Fibroblast of lung (primary cell): Measurements from ENCODE around the gene RRAGD. TPM values are rescaled to one million over a fixed set of nuclear protein-coding genes. Genes with fewer than 3 reads are reported as not detected.

ENCODE experiments used
- DNase-seq, 2 donors: peaks; one replicate each; pipeline versions ENCODE4 v3.0.0 to v3.0.0-alpha.2; 2010; ENCODE audit warnings: low read depth in 2 of 2
- H2AFZ ChIP-seq: 2 replicates; pipeline ENCODE4 v1.5.1; 2012; ENCODE audit warnings: low read length, control low read depth, inconsistent platforms
- H3K27ac ChIP-seq: 2 replicates; pipeline ENCODE4 v1.5.1; 2011; ENCODE audit warnings: low read length, control low read depth; ENCODE audit not compliant: insufficient read depth
- H3K27me3 ChIP-seq: 2 replicates; pipeline ENCODE4 v1.5.1; 2011; ENCODE audit warnings: mild to moderate bottlenecking, low read length; ENCODE audit not compliant: control insufficient read depth, insufficient read depth
- H3K36me3 ChIP-seq: 2 replicates; pipeline ENCODE4 v1.5.1; 2011; ENCODE audit warnings: low read length; ENCODE audit not compliant: control insufficient read depth, insufficient read depth
- H3K4me1 ChIP-seq: 2 replicates; pipeline ENCODE4 v1.5.1; 2011; ENCODE audit warnings: low read length; ENCODE audit not compliant: control insufficient read depth, insufficient read depth; ENCODE audit errors: extremely low read depth
- H3K4me2 ChIP-seq: 2 replicates; pipeline ENCODE4 v1.5.1; 2011; ENCODE audit warnings: low read length, control low read depth; ENCODE audit not compliant: insufficient read depth; ENCODE audit errors: extremely low read depth
- H3K4me3 ChIP-seq, 4 experiments: fragments of 200-600 bp in 1 of 4; sonication (generic) in 1 of 4; replicated peaks in 1 of 4; 2 replicates each; pipeline ENCODE4 v1.5.1; 2011 to 2016; ENCODE audit warnings: low read length in 4 of 4, low read depth in 3 of 4, mild to moderate bottlenecking in 3 of 4, control low read depth in 2 of 4, inconsistent platforms in 1 of 4, mixed read lengths in 1 of 4; ENCODE audit not compliant: insufficient read depth in 1 of 4; ENCODE audit errors: control extremely low read depth in 1 of 4
- H3K79me2 ChIP-seq: 2 replicates; pipeline ENCODE4 v1.5.1; 2012; ENCODE audit warnings: mild to moderate bottlenecking, low read length, inconsistent platforms; ENCODE audit not compliant: control insufficient read depth, insufficient read depth
- H3K9ac ChIP-seq: 2 replicates; pipeline ENCODE4 v1.5.1; 2011; ENCODE audit warnings: mild to moderate bottlenecking, low read length, control low read depth; ENCODE audit not compliant: insufficient read depth
- H3K9me3 ChIP-seq: 2 replicates; pipeline ENCODE4 v1.5.1; 2012; ENCODE audit warnings: low read depth, low read length; ENCODE audit not compliant: control insufficient read depth, insufficient read depth
- H4K20me1 ChIP-seq: 2 replicates; pipeline ENCODE4 v1.5.1; 2011; ENCODE audit warnings: low read length; ENCODE audit not compliant: control insufficient read depth, insufficient read depth; ENCODE audit errors: extremely low read depth
- CTCF ChIP-seq, 2 donors: IDR thresholded peaks in 1 of 2; conservative IDR thresholded peaks in 1 of 2; 1 replicate in 1 of 2; 2 replicates in 1 of 2; pipeline ENCODE4 v1.5.1; 2011 to 2012; ENCODE audit warnings: low read length in 2 of 2, control low read depth in 1 of 2, inconsistent platforms in 1 of 2, low read depth in 1 of 2, mild to moderate bottlenecking in 1 of 2
- EZH2 ChIP-seq: IDR thresholded peaks from 2 replicates; pipeline ENCODE4 v1.5.1; 2012; ENCODE audit warnings: low read length, control low read depth, mild to moderate bottlenecking; ENCODE audit errors: missing control alignments
- polyA plus RNA-seq, 2 donors: library from polyadenylated mRNA; depleted of rRNA in 1 of 2; stranded (reverse) in 1 of 2; unstranded in 1 of 2; fragments of >200 nt; gene quantifications; 2 replicates each; pipeline ENCODE4 v1.2.1, GENCODE V29; 2011 to 2012; ENCODE audit warnings: missing spikeins in 1 of 2
- total RNA-seq: library from RNA; depleted of rRNA; stranded (reverse); fragments of >200 nt; gene quantifications from 2 replicates; pipeline ENCODE4 v1.2.1, GENCODE V29; 2014

Gene RRAGD
- total and polyA plus RNA-seq, 2 donors (not counting 1 experiment from before 2014, with no cell fraction given), result 0.07 to 1.8 TPM

GRCh38 chr6:89459501-89459900 is 47.4 kb upstream of the RRAGD start:
- no peaks in the 10 kb centered on the region for H3K79me2 ChIP-seq
- H3K9me3 ChIP-seq, result no peaks in the 10 kb centered on the region
- H3K4me2 ChIP-seq, result no peak overlapping the region
- H4K20me1 ChIP-seq, result no peaks in the 10 kb centered on the region
- H3K4me3 ChIP-seq, result no peak overlapping the region
- no peaks in the 10 kb centered on the region for H3K4me1 ChIP-seq
- no peak for TF ChIP-seq CTCF (conservative IDR thresholded peaks at IDR 0.05 in 1 of 2, IDR thresholded peaks at IDR 0.05 in 1 of 2; ENCODE audit: low read depth in 1 of 2, low read length in 2 of 2)
- no peak for TF ChIP-seq EZH2
- H3K9ac ChIP-seq, result no peak overlapping the region
- H2AFZ ChIP-seq, result no peak overlapping the region
- no peaks in the 10 kb centered on the region for H3K27me3 ChIP-seq
- H3K27ac ChIP-seq, result no peak overlapping the region
- H3K36me3 ChIP-seq, result no peaks in the 10 kb centered on the region
- DNase-seq, result no peak

GRCh38 chr6:89458704-89459103 is 46.6 kb upstream of the RRAGD start:
- Histone ChIP-seq H3K9ac (no peak overlapping the region), H3K27ac (no peak overlapping the region), H3K4me1 (no peaks in the 10 kb centered on the region), H3K36me3 (no peaks in the 10 kb centered on the region), H4K20me1 (no peaks in the 10 kb centered on the region), H3K79me2 (no peaks in the 10 kb centered on the region), H3K4me3 (no peak overlapping the region), H3K4me2 (no peak overlapping the region), H3K27me3 (no peaks in the 10 kb centered on the region), H3K9me3 (no peaks in the 10 kb centered on the region), H2AFZ (no peak overlapping the region)
- DNase-seq, result no peak
- TF ChIP-seq CTCF (conservative IDR thresholded peaks at IDR 0.05 in 1 of 2, IDR thresholded peaks at IDR 0.05 in 1 of 2; ENCODE audit: low read depth in 1 of 2, low read length in 2 of 2) (no peak), EZH2 (no peak)

- no peak for DNase-seq
- Histone ChIP-seq H3K4me2 (no peak overlapping the region), H3K27ac (no peak overlapping the region), H3K9ac (no peak overlapping the region), H3K27me3 (no peaks in the 10 kb centered on the region), H2AFZ (no peak overlapping the region), H3K4me1 (no peaks in the 10 kb centered on the region), H3K4me3 (no peak overlapping the region), H4K20me1 (no peaks in the 10 kb centered on the region), H3K36me3 (no peaks in the 10 kb centered on the region), H3K79me2 (no peaks in the 10 kb centered on the region), H3K9me3 (no peaks in the 10 kb centered on the region)
- TF ChIP-seq EZH2 (no peak), CTCF (conservative IDR thresholded peaks at IDR 0.05 in 1 of 2, IDR thresholded peaks at IDR 0.05 in 1 of 2; ENCODE audit: low read depth in 1 of 2, low read length in 2 of 2) (no peak)
These were observed 42.2 kb upstream of the RRAGD start for GRCh38 chr6:89454300-89454699.
